Activated CD4-positive, alpha-beta T cell treated with anti-CD3 and anti-CD28 coated beads for 1 hour (primary cell): Measurements from ENCODE around the gene FHIP2A.
"Not testable (repeated sequence)": the region's sequence is repeated elsewhere in the genome, so short reads cannot be mapped to it uniquely, and the experiment has no call there.

Experiments used
- DNase-seq: peaks from one replicate; pipeline ENCODE4 v3.0.0-alpha.2; 2020

The FHIP2A gene

GRCh38 chr10:114816308-114816707 is 5.3 kb upstream of the FHIP2A start:
- no peak for DNase-seq

GRCh38 chr10:114819322-114819721 is 2.3 kb upstream of the FHIP2A start:
- no peak for DNase-seq

- no peak for DNase-seq
Measured at GRCh38 chr10:114821915-114822443, 399 bp downstream of the FHIP2A start.

- DNase-seq = no peak
Measured at GRCh38 chr10:114822444-114823076, 980 bp downstream of the FHIP2A start.

- DNase-seq = no peak
Measured at GRCh38 chr10:114823077-114823463, 1.5 kb downstream of the FHIP2A start.

- no peak for DNase-seq
Measured at GRCh38 chr10:114824391-114824790, 2.8 kb downstream of the FHIP2A start.

- no peak for DNase-seq
Measured at GRCh38 chr10:114825513-114826253, 4.1 kb downstream of the FHIP2A start.

- no peak for DNase-seq
Measured at GRCh38 chr10:114829160-114829909, 7.8 kb downstream of the FHIP2A start.

GRCh38 chr10:114831186-114831867 is 9.7 kb downstream of the FHIP2A start:
- DNase-seq = no peak

GRCh38 chr10:114837690-114838089 is 16.1 kb downstream of the FHIP2A start:
- no peak for DNase-seq

- no peak for DNase-seq
Measured at GRCh38 chr10:114839901-114840300, 18.3 kb downstream of the FHIP2A start.

- DNase-seq = no peak
Measured at GRCh38 chr10:114845978-114846693, 24.6 kb downstream of the FHIP2A start.

- DNase-seq = not testable (repeated sequence)
Measured at GRCh38 chr10:114847517-114847916, 25.9 kb downstream of the FHIP2A start.

GRCh38 chr10:114849674-114850073 is 28.1 kb downstream of the FHIP2A start:
- no peak for DNase-seq

- no peak for DNase-seq
Measured at GRCh38 chr10:114850126-114850525, 28.5 kb downstream of the FHIP2A start.

GRCh38 chr10:114851336-114851735 is 29.8 kb downstream of the FHIP2A start:
- DNase-seq = no peak

- no peak for DNase-seq
Measured at GRCh38 chr10:114852197-114852596, 30.6 kb downstream of the FHIP2A start.

GRCh38 chr10:114854906-114855305 is 33.3 kb downstream of the FHIP2A start:
- DNase-seq = no peak

GRCh38 chr10:114855776-114856543 is 34.4 kb downstream of the FHIP2A start:
- DNase-seq = no peak

- DNase-seq = no peak
Measured at GRCh38 chr10:114856544-114857287, 35.1 kb downstream of the FHIP2A start.

GRCh38 chr10:114857288-114857565 is 35.6 kb downstream of the FHIP2A start:
- DNase-seq = not testable (repeated sequence)
